NCI-H1417 (cell line): ENCODE results near the gene MAEA.

ENCODE experiments used
- DNase-seq, 3 experiments: peaks; one replicate each; lab custom pipeline; 2025; lab: John Stamatoyannopoulos, UW

The MAEA gene

DNA sequence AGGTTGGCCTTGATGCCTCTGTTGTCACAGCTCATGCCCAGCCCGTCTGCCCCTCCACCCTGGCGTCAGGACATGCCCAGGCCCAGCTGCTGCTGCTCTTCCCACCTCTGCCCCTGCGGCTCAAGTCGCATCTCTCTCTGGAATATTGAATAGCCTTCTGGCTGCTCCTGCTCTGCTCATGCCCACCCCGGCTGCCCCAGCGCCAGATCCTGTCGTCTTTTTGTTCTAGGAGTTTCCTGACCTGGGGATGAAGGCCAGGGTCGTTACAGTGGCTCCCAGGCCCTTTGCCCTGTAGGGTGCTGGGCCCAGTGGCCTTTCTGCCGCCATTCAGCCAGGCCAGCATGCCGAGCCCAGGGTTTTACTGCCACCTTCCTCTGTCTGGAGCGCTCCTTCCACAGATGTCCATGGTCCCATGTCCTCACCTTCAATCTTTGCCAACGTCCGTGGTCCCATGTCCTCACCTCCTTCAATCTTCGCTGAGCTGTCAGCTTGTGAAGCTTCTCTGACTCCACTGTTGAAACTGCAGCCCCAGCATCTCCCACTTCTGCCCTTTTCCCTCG lies 9.7 kb downstream of the MAEA start:
- no peak for DNase-seq

DNA sequence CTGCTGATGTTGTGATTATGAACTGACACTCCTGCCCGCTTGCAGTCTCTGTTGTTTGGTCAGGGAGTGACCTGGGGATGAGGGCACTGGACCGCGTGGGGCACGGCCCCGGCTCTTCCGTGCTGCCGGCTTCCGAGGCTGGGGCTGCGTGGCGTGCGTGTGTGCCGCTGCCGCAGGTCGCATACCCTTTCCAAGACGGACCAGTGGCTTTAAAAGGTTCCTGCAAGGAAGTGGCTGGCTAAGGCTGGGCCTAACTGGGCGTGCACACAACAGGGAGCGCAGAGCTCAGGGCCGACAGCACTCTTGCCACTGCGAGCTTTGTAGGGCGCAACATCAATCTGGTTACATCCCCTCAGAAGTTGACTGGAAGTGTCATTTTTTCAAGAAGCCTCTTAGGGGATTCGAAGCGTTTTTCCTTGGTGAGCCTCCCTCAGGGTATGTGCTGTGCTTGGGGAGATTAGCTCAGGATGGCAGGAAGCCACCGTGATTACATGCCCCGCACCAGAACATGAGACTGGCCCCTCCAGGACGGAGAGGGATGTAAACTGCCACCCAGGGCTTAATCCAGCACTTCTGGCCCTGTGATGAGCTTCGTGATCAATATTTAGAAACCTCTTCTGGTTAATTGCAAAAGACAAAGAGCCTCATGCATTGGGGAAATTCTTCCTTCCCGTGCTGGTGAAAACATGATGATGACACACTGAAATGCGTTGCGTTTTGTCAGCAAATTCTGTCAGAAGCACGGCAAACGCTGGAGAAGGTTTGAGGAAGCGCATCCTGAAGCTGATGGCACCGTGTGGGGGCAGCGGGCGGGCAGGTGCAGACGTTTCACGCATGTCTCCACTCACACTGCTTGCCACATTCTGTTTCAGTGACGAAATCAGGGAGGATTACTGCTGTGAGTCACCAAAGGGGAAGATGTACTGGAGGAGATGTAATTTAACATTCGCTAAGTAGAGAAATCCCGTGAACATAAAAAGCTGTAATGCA lies 11.1 kb downstream of the MAEA start:
- no peak for DNase-seq

- no peak for DNase-seq
Observed at GRCh38 chr4:1302159-1302558, 12.5 kb downstream of the MAEA start.

- DNase-seq: no peak
Observed at GRCh38 chr4:1305261-1305711, 15.6 kb downstream of the MAEA start.

DNA sequence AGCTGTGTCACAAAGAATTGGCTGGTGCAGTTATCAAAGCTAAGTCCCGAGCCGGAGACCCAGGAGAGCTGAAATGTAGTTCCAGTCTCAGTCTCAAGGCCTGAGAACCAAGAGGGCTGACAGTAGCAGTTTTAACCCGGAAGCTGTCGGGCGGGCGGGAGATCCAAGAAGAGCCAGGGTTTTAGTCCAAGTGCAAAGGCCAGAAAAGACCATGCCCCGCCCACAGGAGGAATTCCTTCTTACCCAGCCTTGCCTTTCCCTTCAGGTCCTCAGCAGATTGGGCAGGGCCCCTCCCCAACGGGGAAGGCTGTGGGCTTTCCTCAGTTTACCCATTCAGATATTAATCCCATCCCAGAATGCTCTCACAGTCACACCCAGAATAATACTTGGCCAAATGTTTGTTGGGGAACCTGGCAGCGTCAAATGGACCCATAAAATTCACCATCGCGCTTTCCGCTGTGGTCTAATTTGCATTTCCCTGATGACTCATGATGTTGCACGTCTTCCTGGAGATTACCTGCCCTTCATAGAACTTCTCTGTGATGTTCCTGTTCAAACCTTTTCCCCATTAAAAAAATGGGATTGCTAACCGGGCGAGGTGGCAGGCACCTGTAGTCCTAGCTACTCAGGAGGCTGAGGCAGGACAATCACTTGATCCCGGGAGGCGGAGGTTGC lies 16.2 kb downstream of the MAEA start:
- DNase-seq: no peak

GRCh38 chr4:1307951-1308735 lies 18.5 kb downstream of the MAEA start:
- DNase-seq: no peak

GRCh38 chr4:1309261-1310010 lies 19.7 kb downstream of the MAEA start:
- no peak for DNase-seq

GRCh38 chr4:1310031-1310795 lies 20.5 kb downstream of the MAEA start:
- DNase-seq: no peak

DNA sequence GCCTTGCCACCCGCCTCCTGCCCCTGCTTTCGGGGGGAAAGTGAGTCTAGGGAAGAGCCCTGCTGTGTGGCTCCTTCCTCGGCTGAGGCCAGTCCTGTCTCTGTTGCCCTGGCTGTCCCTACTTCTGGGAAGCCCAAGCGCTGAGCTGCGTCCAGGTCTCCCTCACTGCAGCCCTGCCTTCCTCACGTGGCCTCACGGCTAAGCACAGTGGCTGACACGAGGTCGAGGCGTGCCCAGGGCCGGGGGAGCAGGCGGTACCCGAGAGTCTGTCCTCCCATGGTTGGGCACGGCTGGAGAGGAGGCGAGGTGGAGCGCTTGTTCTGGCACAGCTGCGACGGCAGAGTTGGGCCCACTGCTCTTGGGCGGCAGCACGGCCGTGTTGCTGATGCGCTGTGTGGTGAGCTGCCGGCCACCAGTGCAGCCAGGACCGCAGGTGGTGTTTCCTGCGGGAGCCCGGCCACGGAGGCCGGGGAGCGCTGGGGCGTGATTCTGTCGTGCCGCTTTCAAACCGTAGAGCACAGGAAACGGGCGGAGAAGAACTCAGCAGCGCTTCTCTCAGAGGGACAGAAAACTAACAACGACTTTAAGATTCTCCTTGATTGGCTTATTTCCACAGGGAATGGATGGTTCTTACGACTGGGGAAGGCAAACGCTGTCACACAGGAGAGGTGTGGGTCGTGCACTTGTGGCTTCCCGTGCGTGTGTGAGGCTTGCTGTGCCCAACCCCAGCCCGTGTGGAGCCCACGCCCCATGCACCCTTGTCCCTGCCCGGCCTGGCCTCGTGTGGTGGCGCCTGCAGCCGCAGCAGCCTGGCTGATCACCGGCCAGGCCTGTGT lies 21.3 kb downstream of the MAEA start:
- no peak for DNase-seq

- DNase-seq: no peak
Observed at GRCh38 chr4:1312821-1313640, 23.3 kb downstream of the MAEA start.

- DNase-seq: no peak
Observed at GRCh38 chr4:1315306-1315705, 25.6 kb downstream of the MAEA start.

- DNase-seq: no peak
Observed at GRCh38 chr4:1315836-1316536, 26.3 kb downstream of the MAEA start.

DNA sequence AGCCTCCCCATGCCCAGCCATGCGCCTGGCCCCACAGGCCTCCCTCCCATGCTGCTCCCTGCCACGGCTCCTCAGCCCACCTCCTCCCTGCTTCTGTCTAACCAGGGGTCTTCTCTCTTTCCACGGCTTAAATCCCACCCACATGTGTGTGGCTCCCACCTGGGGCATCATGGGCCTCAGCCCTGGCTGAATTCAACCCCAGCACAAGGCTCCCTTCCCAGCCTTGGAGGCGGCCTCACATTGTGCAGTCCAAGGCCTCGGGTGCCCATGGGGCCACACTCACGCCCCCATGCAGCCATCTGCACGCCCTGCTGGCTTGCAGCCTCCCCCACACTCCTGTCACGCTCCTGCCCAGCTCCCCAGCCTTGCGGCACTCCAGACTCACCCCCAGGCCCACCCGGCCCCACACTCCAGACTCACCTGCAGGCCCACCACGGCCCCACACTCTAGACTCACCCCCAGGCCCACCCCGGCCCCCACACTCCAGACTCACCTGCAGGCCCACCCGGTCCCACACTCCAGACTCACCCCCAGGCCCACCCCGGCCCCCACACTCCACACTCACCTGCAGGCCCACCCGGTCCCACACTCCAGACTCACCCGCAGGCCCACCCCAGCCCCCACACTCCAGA lies 27.0 kb downstream of the MAEA start:
- no peak for DNase-seq

DNA sequence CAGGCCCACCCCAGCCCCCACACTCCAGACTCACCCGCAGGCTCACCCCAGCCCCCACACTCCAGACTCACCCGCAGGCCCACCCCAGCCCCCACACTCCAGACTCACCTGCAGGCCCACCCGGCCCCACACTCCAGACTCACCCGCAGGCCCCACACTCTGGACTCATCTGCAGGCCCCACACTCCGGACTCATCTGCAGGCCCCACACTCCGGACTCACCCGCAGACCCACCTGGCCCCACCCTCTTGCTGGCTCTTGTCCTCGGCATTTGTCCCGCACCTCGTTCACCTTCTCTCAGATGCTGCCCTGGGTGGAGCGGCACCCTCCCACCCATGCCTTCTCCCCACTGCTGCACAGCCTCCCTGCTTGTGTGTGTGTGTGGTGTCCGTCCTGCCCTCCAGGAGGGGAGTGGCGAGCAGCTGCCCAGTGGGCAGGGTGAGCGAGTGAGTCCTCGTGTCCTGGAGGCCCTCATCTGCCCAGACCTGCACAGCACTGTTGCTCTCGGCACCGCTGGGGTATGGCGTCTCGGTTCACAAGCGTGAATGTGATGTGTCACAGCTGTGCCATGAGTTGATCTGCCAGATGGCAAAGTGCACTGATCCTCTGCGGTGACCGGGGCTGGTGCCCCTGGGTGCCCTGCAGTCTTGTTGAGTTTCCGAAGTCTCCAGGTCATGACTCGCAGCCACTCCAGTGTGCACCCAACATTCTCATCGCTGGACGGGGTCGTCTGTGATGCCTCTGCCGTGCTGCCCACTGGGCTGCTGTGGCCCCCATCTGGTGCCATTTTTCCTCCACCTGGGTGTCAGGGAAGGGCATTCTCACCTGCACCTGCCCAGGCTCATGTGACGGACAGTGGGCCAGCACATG lies 27.7 kb downstream of the MAEA start:
- DNase-seq: no peak

GRCh38 chr4:1318046-1318375 lies 28.3 kb downstream of the MAEA start:
- DNase-seq: no peak

DNA sequence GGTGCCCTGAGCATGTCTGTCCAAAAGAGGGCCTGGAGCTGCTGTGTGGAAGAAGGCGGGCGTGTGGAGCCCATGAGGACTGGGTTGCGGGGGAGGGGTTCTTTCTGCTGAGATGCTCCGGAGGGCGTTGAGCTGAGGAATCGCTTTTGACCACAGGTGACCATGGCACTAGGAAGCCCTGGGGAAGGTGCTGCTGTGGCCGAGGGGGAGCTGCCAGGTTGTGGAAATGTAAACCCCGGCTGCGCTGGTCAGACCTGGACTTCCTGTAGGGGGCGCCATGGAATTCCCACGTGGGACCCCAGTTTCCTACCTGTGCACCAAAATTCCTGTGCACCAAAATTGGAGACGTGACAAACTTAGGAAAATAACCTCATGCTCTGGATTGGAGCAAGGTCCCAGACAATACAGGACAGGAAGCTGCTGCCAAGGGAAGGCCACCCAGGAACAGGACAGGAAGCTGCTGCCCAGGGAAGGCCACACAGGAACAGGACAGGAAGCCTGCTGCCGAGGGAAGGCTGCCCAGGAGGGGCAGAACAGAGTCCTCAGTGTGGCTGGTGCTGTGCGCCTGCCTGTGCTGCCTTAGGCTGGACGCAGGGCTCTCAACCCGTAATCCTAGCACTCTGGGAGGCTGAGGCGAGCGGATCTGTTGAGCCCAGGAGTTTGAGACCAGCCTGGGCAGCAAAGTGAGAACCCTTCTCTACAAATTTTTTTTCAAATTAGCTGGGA lies 29.0 kb downstream of the MAEA start:
- DNase-seq: no peak
